HG03108 (cell line): ENCODE data around the gene JPH3.
"Not testable (repeated sequence)": the region's sequence is repeated elsewhere in the genome, so short reads cannot be mapped to it uniquely, and the experiment has no call there.

Experiments
- ATAC-seq: cut with Tn5 transposase; IDR thresholded peaks from one replicate; pipeline ENCODE4 v1.9.1; 2021; ENCODE audit warnings: moderate library complexity; ENCODE audit not compliant: unreplicated experiment

JPH3 gene

GRCh38 chr16:87677830-87678229, 75.5 kb downstream of the JPH3 start:
- ATAC-seq: no peak

GRCh38 chr16:87678618-87679017, 76.3 kb downstream of the JPH3 start:
- ATAC-seq: no peak

GRCh38 chr16:87679593-87680271, 77.4 kb downstream of the JPH3 start:
- no peak for ATAC-seq

- ATAC-seq: no peak
Observed at GRCh38 chr16:87680272-87680644, 78.0 kb downstream of the JPH3 start.

- ATAC-seq: not testable (repeated sequence)
Observed at GRCh38 chr16:87681051-87681602, 78.8 kb downstream of the JPH3 start.

GRCh38 chr16:87681981-87682570, 79.8 kb downstream of the JPH3 start:
- no peak for ATAC-seq

GRCh38 chr16:87682852-87683399, 80.6 kb downstream of the JPH3 start:
- no peak for ATAC-seq

GRCh38 chr16:87684106-87684677, 81.9 kb downstream of the JPH3 start:
- ATAC-seq: no peak

- ATAC-seq: no peak
Observed at GRCh38 chr16:87684711-87685404, 82.5 kb downstream of the JPH3 start.

GRCh38 chr16:87685405-87685755, 83.1 kb downstream of the JPH3 start:
- no peak for ATAC-seq

- ATAC-seq: no peak
Observed at GRCh38 chr16:87685766-87686165, 83.5 kb downstream of the JPH3 start.

- no peak for ATAC-seq
Observed at GRCh38 chr16:87686697-87687096, 84.4 kb downstream of the JPH3 start.

GRCh38 chr16:87687126-87687910, 85.0 kb downstream of the JPH3 start:
- ATAC-seq: no peak

- no peak for ATAC-seq
Observed at GRCh38 chr16:87687998-87688529, 85.8 kb downstream of the JPH3 start.

GRCh38 chr16:87688876-87689815, 86.8 kb downstream of the JPH3 start:
- no peak for ATAC-seq

- ATAC-seq: no peak
Observed at GRCh38 chr16:87689956-87690465, 87.7 kb downstream of the JPH3 start.

GRCh38 chr16:87690911-87691685, 88.8 kb downstream of the JPH3 start:
- ATAC-seq: no peak

GRCh38 chr16:87691686-87692079, 89.4 kb downstream of the JPH3 start:
- ATAC-seq: no peak
